ENCODE measurements around the gene PAFAH2.

The PAFAH2 gene

DNA sequence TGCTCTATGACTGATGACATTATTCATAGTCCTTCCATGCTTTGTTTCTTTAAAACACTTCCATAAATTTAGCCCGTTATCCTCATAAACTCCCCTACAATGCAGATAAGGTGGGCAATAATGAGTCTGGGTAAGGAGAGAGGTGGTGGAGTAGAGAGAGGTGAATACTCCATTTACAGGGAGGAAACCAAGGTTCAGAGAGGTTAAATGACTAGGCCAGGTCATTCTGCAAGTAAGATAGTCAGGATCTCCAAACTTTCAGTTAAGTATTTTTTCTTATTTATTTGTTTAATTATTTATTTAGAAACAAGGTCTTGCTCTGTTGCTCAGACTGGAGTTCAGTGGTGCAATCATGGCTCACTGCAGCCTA, 26.1 kb downstream of the PAFAH2 start:
- no peak overlapping the region for H2AFZ ChIP-seq (ENCODE audit: low read depth)
- H3K4me3 ChIP-seq (IDR thresholded peaks at IDR 0.05; ENCODE audit: insufficient read depth, low read depth, low read length): no peak overlapping the region
- H3K9ac ChIP-seq: no peak overlapping the region
- no peak overlapping the region for H3K4me2 ChIP-seq
- TF ChIP-seq, protein P1, sequence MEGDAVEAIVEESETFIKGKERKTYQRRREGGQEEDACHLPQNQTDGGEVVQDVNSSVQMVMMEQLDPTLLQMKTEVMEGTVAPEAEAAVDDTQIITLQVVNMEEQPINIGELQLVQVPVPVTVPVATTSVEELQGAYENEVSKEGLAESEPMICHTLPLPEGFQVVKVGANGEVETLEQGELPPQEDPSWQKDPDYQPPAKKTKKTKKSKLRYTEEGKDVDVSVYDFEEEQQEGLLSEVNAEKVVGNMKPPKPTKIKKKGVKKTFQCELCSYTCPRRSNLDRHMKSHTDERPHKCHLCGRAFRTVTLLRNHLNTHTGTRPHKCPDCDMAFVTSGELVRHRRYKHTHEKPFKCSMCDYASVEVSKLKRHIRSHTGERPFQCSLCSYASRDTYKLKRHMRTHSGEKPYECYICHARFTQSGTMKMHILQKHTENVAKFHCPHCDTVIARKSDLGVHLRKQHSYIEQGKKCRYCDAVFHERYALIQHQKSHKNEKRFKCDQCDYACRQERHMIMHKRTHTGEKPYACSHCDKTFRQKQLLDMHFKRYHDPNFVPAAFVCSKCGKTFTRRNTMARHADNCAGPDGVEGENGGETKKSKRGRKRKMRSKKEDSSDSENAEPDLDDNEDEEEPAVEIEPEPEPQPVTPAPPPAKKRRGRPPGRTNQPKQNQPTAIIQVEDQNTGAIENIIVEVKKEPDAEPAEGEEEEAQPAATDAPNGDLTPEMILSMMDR (conservative IDR thresholded peaks at IDR 0.05; ENCODE audit: low read depth, low read length): no peak
- no peaks in the 10 kb centered on the region for H3K79me2 ChIP-seq (ENCODE audit: insufficient read depth, low read depth)
- no peaks in the 10 kb centered on the region for H3K27me3 ChIP-seq (ENCODE audit: insufficient read depth, low read depth)
- no peaks in the 10 kb centered on the region for H4K20me1 ChIP-seq (ENCODE audit: insufficient read depth)
- H3K27ac ChIP-seq: no peak overlapping the region
- H3K36me3 ChIP-seq (ENCODE audit: insufficient read depth): no peaks in the 10 kb centered on the region
- no peaks in the 10 kb centered on the region for H3K4me1 ChIP-seq (ENCODE audit: low read depth, poor library complexity, severe bottlenecking)

DNA sequence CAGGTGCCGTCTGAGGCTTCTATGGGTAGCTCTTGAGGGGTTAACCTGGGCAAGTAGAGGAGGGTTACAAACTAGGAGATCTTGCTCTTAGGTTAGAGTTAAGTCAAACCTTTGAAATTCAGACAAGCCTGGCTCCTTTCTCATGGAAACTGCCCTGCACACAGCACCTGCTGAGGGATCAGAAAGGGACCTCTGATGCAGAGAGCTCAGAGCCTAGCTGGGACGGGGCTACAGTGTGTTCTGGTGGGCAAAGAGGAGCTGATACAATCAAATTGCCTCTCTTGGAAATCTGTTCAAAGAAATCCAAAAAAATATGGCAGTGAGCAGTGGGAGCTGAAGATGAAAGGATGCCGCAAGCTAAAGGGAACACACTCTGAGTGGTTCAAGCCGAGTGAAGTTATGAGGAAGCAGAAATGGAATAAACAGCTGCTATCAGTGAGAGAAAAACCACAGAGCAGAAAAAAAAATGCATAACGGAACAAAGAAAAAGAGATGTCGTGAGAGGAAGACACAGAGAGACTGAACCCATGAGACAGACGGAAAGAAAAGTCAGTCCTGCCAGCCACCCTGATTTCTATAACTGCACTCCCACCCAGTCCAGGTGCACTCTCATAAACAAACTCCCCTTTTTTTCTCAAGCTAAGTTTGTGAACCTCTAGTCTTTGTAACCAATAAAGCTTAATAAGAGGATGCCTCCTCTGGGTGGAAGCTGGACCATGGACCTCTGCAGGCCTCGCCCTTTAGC, 26.6 kb downstream of the PAFAH2 start:
- no peak overlapping the region for H3K27ac ChIP-seq
- no peaks in the 10 kb centered on the region for H3K79me2 ChIP-seq (ENCODE audit: insufficient read depth, low read depth)
- TF ChIP-seq, protein P1 (conservative IDR thresholded peaks at IDR 0.05; ENCODE audit: low read depth, low read length): no peak
- H3K36me3 ChIP-seq (ENCODE audit: insufficient read depth): no peaks in the 10 kb centered on the region
- no peaks in the 10 kb centered on the region for H3K27me3 ChIP-seq (ENCODE audit: insufficient read depth, low read depth)
- no peaks in the 10 kb centered on the region for H3K4me1 ChIP-seq (ENCODE audit: low read depth, poor library complexity, severe bottlenecking)
- H3K4me2 ChIP-seq: no peak overlapping the region
- H4K20me1 ChIP-seq (ENCODE audit: insufficient read depth): no peaks in the 10 kb centered on the region
- H2AFZ ChIP-seq (ENCODE audit: low read depth): no peak overlapping the region
- H3K4me3 ChIP-seq (IDR thresholded peaks at IDR 0.05; ENCODE audit: insufficient read depth, low read depth, low read length): no peak overlapping the region
- no peak overlapping the region for H3K9ac ChIP-seq

DNA sequence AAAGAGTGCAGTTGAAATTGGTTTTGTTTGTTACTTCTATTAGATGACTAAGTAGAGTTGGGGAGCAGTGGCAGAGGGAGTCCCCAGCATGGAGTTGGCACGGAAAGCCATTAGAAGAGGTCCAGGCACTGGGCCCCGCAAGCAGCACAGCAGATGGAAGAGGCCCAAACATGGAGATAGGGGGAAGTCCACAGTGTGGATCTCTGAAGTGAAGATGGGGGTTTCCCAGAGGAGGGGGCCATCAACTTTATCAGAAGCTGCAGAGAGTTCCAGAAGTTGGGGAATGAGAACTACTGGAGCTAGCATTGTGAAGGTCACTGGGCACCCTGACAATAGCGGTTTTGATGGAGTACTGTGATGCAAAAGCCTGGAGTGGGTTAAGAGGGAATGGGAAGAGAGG, 30.6 kb downstream of the PAFAH2 start:
- Histone ChIP-seq H3K4me3 (IDR thresholded peaks at IDR 0.05; ENCODE audit: insufficient read depth, low read depth, low read length) (no peak overlapping the region), H3K4me1 (ENCODE audit: low read depth, poor library complexity, severe bottlenecking) (no peaks in the 10 kb centered on the region), H3K79me2 (ENCODE audit: insufficient read depth, low read depth) (no peaks in the 10 kb centered on the region), H3K27ac (no peak overlapping the region), H4K20me1 (ENCODE audit: insufficient read depth) (no peaks in the 10 kb centered on the region), H3K4me2 (no peak overlapping the region), H2AFZ (ENCODE audit: low read depth) (no peak overlapping the region), H3K27me3 (ENCODE audit: insufficient read depth, low read depth) (no peaks in the 10 kb centered on the region), H3K36me3 (ENCODE audit: insufficient read depth) (no peaks in the 10 kb centered on the region), H3K9ac (no peak overlapping the region)
- TF ChIP-seq, protein P1 (conservative IDR thresholded peaks at IDR 0.05; ENCODE audit: low read depth, low read length): no peak

DNA sequence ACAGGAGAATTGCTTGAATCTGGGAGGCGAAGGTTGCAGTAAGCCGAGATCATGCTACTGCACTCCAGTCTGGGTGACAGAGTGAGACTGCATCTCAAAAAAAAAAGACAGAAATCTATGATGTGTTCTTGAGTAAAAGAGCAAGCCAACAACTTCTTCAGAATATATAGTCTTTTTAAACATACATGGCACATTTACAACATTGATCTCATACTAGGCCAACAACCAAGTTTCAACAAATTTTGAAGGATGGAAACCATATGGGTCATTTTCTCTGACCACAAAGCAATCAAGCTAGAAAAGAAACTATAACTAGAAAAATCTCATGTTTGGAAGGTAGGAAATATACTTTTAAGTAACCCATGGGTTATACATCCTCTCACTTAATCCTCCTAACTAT, 38.3 kb downstream of the PAFAH2 start:
- H3K27me3 ChIP-seq (ENCODE audit: insufficient read depth, low read depth): no peaks in the 10 kb centered on the region
- TF ChIP-seq, protein P1 (conservative IDR thresholded peaks at IDR 0.05; ENCODE audit: low read depth, low read length): no peak
- H2AFZ ChIP-seq (ENCODE audit: low read depth): no peak overlapping the region
- no peaks in the 10 kb centered on the region for H3K36me3 ChIP-seq (ENCODE audit: insufficient read depth)
- H3K4me2 ChIP-seq: no peak overlapping the region
- no peaks in the 10 kb centered on the region for H4K20me1 ChIP-seq (ENCODE audit: insufficient read depth)
- H3K27ac ChIP-seq: no peak overlapping the region
- no peaks in the 10 kb centered on the region for H3K79me2 ChIP-seq (ENCODE audit: insufficient read depth, low read depth)
- no peaks in the 10 kb centered on the region for H3K4me1 ChIP-seq (ENCODE audit: low read depth, poor library complexity, severe bottlenecking)
- H3K9ac ChIP-seq: no peak overlapping the region
- no peak overlapping the region for H3K4me3 ChIP-seq (IDR thresholded peaks at IDR 0.05; ENCODE audit: insufficient read depth, low read depth, low read length)
